NT2/D1 (cell line): ENCODE results near the gene ITGB5.

Source experiments
- YY1 ChIP-seq: IDR thresholded peaks from 2 replicates; pipeline ENCODE4 v1.6.1; 2011; ENCODE audit not compliant: insufficient read length, insufficient read depth
- ZNF274 ChIP-seq: IDR thresholded peaks from 2 replicates; pipeline ENCODE4 v1.6.1; 2011; ENCODE audit warnings: mild to moderate bottlenecking, low read depth, low read length

DNA sequence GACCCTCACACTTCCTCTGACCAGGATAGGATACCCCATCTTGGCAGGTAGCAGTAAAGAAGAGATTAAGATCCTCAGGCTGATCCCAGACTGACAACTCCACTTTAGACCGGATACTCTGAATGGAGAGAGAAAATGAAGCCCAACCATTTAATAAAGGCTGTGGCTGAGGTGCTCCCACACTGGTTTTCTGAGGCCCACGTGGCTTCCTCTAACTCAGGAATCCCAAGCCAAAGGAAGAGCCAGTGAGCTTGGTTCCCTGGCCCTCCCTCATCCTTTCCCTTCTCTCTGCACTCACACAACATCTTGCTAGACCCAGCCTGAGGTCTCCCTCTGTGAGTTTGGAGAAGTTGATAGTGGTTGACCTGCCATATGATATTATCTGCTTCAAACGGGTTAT, 78.1 kb downstream of the ITGB5 start:
- TF ChIP-seq ZNF274 = no peak
- no peak for TF ChIP-seq YY1
